GM19438 (cell line): ENCODE data around the gene PES1.
"Not testable (repeated sequence)": the region's sequence is repeated elsewhere in the genome, so short reads cannot be mapped to it uniquely, and the experiment has no call there.

Experiments
- ATAC-seq: cut with Tn5 transposase; IDR thresholded peaks from one replicate; pipeline ENCODE4 v1.9.1; 2021; ENCODE audit warnings: low read depth; ENCODE audit not compliant: unreplicated experiment

The PES1 gene

DNA sequence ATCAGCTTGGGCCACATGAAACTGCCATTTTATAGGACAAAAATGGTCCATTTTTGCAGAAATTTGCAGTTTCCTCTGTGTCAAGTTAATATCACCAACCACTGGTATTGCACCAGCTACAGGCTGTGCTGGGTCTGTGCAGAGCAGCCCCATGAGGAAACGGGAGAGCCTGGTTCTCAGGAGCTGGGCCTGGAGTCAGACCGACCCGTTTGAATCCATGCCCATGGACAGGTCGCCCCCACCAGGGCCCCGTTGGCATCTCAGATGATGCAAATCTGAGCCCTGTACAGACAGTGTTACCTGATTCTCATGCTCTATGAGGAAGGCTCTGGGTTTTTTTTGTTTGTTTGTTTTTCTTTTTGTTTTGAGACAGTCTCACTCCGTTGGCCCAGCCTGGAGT lies 35.3 kb downstream of the PES1 start:
- no peak for ATAC-seq

DNA sequence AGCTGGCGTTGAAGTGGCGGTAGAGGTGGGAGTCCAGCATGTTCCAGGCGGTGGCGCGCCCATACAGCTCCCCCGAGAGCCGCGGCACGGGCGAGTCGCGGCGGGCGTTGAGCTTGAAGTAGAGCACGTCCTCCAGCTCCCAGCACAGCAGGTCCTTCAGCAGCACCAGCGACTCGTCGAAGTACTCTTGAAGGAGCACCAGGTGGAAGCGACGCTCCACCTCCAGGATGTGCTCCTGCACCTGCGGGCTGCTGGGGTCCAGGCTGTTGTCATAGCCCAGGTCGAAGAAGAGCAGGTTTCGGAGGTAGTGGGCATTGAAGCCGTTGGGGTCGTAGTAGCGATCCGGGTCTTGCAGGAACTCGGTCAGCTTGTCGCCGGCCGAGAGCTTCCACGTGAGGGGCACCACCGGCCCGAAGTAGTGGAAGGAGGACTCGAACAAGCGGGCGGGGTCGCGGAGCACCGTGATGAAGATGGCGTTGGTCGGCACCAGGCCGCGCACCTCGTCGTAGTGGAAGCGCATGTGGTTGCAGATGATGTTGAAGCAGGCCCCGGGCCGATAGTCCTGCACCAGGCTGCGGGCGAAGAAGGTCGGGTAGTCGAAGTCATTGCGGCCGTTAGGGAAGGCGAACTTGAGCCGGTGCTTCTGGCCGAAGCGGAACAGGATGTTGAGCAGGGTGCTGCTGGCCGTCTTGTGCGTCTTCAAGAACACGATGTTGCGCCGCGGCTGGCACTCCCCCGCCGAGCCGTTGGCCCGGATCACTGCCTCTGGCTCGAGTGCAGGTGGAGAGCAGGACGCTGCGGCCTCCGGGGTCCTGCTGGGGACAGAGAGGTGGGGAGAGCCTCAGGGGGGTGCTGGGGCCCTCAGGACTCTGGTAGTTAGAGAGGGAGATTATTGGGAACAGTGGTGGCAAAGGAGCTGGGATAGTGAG lies 36.2 kb downstream of the PES1 start:
- no peak for ATAC-seq

DNA sequence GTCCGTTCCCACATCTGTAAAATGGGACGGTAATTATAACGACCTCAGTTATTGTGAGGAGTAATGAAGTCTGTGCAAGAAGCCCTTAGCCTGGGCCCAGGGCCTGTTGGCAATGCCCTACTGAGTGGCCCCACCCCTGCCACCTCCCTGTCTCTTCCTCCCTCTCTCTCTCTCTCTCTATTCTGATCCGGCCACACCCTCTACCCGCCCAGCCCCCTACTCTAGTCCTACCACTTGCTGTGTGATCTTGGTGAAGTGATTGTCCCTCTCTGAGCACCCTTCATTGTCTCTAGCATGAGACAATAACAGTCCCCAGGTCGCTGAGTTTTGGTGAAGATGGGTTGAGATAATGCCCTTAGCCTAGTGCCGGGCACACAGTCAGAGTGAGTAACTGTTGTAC lies 37.7 kb downstream of the PES1 start:
- no peak for ATAC-seq

DNA sequence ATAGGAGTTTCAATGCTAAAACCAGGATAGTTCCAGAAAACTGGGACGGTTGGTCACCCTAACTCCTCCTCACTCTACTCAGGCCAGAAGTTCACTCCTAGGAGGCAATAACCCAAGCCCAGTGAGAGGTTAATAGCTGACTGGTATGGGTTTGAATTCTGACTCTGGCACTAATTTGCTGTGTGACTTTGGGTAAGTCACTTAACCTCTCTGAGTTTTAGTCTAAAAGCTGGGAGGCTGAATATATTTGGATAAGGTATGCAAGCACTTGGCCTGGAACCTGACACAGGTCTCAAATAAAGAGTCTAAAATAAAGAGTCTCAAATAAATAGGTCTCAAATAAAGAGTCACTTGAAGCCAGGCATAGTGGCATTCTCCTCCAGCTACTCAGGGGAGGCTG lies 39.0 kb downstream of the PES1 start:
- ATAC-seq, result no peak

DNA sequence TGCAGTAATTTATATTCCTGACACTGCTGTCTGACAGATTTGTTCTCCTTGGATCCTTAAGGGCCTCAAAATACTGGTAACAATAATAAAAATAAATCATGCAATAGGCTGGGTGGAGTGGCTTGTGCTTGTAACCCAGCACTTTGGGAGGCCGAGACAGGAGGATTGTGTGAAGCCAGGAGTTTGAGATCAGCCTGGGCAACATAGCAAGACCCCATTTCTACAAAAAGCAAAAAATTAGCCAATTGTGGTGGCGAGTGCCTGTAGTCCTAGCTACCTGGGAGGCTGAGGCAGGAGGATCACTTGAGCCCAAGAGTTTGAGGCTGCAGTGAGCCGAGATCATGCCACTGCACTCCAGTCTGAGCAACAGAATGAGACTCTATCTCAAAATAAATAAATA lies 39.9 kb downstream of the PES1 start:
- not testable (repeated sequence) for ATAC-seq

DNA sequence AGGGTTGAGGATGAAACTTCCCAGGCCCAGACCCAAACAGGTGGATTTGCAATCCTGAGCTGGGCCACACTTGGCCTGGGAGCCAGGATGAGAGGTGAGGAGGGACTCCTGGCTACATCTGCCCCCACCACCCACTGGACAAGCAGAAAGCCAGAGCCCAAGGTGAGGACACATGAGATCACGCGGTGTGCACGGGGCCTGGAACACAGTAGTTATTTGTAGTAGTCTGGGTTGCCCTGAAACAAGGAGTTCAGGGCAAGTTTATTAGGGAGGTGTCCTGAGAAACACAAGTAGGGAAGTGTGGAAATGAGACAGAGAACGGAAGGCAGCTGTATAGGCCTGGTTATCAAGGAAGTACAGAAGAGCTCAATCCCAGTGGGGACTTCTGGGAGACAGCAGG lies 44.5 kb downstream of the PES1 start:
- no peak for ATAC-seq

DNA sequence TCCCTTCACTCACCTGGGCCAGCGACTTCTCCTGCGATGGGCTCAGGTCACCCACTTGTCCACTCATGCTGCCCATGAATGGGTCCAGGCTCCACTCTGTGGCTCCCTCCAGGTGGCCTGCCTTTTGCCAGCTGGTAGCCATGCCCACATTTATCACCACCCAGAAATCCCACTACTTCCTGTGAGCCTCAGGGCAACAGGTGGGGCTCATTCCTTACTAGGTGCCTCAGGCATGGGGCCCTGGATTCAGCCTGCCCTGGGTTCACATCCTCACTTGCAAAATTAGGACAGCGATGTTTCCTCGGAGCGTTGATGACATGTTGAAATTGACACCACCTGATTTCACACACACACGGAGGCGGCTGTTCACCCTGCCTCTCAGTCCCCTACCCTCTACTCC lies 45.1 kb downstream of the PES1 start, which contains the start of gene SEC14L6:
Gene SEC14L6, minus strand, starts transcription at position 126 of the 400 bp plus-strand sequence. Its CDS starts 59 bp downstream, at position 67.
- no peak for ATAC-seq

DNA sequence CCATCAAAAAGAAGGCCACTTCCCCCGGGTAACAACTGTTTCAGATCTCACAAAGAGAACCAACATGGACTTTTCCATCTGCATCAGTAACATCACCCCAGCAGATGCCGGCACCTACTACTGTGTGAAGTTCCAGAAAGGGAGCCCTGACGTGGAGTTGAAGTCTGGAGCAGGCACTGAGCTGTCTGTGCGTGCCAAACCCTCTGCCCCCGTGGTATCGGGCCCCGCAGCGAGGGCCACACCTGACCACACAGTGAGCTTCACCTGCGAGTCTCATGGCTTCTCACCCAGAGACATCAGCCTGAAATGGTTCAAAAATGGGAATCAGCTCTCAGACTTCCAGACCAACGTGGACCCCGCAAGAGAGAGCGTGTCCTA lies 48.9 kb downstream of the PES1 start:
- no peak for ATAC-seq

DNA sequence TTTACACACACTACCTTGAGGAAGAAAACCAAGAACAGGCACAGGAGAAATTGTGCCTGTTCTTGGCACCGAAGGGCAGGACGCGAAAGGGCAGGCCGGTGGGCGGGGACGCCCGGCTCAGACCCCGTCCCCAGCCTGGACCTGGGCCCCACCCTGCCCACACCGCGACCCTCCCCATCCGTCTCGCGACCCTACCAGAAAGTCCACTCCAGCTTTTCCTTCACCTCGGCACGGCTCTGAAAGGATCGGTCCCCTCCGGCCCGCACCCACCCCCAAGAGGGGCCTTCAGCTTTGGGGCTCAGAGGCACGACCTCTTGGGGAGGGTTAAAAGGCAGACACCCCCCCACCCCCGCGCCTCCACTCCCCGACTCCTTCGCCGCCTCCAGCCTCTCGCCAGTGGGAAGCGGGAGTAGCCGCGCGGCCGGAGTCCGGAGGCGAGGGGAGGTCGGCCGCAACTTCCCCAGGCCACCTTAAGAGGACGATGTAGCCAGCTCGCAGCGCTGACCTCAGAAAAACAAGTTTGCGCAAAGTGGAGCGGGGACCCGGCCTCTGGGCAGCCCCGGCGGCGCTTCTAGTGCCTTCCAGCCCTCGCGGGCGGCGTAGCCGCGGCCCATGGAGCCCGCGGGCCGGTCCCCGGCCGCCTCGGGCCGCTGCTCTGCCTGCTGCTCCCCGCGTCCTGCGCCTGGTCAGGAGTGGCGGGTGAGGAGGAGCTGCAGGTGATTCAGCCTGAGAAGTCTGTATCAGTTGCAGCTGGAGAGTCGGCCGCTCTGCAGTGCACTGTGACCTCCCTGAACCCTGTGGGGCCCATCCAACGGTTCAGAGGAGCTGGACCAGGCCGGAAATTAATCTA lies 49.5 kb downstream of the PES1 start:
- ATAC-seq, result no peak

DNA sequence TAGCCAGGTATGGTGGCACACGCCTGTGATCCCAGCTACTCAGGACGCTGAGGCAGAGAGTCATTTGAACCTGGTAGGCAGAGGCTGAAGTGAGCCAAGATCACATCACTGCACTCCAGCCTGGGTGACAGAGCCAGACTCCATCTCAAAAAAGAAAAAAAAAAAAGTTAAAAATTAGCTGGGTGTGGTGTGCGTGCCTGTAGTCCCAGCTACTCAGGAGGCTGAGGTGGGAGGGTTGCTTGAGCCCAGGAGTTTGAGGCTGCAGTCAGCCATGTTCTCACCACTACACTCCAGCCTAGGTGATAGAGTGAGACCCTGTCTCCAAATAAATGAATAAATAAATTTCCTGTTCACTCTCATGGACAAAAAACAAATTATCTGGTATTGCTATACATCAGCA lies 50.2 kb downstream of the PES1 start:
- not testable (repeated sequence) for ATAC-seq

DNA sequence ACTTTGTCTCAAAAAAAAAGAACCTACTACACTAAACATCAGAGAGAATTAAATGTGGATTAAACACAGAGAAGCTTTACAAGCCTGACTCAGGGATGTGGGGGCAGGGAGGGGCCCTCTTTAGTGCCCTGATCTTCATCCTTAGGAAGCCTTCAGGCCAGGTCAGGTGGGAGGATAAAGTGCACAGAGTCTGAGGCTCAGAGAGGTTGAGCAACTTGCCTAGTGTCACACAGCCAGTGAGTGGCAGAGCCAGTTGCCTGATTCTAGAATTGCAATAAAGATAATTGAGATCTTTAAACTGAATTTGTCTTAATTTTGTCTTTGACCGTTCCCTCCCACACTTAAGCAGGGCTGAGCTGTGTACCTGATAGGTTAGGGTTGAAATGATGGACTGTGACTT lies 52.3 kb downstream of the PES1 start:
- no peak for ATAC-seq

DNA sequence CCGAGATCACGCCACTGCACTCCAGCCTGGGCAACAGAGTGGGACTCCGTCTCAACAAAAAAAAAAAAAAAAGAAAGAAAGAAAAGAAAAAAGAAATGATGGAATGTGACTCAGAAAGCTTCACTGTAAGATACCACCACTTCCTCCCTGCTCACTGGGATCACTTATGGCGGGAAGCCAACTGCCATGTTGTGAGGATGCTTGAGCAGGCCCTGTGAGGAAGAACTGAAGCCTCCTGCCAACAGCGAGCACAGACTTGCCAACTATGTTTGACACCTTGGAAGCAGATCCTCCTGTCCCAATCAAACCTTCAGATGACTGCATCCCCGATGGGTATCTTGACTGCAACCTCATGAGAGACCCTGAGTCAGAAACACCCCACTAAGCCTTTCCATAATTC lies 53.4 kb downstream of the PES1 start:
- ATAC-seq, result no peak

DNA sequence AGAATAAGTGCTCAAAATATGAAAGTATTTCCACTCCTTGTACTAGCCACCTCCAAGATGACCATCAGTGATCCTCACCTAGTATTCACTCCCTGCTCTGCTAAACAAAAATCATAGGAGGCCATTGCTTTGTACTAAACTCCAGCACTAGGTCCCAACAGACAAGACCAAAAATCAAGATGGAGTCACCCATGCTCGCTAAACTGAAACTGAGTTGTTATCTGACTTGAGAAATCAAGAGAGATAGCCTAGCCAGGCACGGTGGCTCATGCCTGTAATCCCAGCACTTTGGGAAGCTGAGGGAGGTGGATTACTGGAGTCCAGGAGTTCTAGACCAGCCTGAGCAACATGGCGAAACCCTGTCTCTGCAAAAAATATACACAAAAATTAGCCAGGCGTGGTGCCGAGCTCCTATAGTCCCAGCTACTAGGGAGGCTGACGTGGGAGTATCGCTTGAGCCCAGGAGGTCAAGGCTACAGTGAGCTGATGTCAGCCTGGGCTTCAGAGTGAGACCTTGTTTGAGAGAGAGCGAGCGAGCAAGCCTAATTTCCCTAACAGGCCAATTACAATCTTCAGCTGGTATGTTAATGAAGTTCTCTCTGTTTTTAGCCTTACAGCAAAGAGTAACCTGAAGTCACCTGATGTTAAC lies 54.5 kb downstream of the PES1 start:
- no peak for ATAC-seq

DNA sequence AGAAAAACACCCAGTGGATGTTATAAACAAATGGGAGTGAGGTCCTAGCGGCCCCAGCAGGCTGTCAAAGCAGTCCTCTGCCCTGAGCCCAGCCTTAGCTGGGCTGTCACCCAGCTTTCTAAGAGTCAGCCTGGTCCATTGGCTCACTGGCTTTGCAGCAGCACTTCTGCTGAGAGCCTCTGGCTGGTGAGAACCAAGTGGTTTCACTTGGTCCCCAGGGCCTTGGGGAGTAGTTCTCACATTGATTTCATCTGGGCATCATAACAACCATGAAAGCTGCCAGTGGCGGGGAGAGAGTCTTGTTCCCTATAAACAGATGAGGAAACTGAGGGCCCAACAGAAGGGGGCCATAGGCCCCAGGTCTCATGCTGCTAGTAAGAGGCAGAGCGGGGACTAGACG lies 56.5 kb downstream of the PES1 start:
- ATAC-seq, result no peak

DNA sequence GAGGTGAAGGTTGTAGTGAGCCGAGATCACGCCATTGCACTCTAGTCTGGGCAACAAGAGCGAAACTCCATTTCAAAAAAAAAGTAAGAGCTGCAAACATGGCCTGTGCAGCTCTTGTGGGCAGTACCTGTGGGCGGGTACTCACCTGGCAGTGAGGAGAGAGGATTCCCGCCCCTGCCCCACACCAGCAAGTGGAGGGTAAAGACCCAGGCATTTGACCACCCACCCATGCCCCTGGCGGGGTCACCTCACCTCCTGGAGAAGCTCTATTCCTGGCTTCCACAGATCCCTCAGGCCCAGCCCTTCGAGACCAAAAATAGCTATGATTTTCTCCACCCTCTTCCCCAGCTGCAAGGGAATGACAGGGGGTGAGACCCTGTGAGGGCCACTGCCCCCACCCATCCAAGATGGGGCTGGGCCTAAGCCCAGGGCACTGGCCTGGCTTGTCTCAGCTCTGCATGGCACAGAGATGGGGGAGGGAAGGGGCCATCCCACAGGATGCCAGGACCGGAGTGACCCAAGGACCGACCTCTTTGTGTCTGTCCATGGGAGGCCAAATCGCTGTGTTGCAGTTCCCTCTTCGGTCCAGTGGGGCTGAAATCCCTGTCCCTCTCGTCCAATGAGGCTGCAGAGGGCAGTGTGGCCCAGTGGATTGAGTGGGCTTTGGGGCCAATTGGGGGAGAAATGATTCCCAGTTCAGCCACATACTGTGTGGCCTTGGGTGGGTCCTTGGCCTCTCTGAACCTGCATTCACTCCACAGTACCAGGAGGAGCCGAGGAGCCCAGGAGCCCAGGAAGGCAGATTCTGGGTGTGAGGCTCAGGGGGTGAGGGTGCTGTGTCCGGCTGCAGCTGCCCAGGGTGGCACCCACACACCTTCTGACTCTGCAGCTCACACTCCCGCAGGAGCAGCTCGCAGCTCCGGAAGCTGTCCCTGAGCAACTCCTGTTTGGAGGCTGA lies 59.8 kb downstream of the PES1 start:
- no peak for ATAC-seq

DNA sequence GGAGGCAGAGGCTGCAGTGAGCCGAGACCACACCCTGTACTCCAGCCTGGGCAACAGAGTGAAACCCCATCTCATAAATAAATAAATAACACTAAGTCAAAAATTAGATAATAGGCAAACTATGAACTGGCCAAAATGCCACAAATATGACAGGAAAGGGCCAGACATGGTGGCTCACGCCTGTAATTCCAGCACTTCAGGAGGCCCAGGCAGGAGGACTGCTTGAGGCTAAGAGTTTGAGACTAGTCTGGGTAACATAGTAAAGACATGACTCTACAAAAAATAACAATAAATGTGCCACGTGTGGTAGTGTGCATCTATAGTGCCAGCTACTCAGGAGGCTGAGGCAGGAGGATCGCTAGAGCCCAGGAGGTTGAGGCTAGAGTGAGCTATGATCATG lies 65.1 kb downstream of the PES1 start:
- ATAC-seq, result no peak
